Fibroblast of mammary gland (primary cell): ENCODE results near the gene GPR150.

Source experiments
- DNase-seq: peaks from one replicate; pipeline ENCODE4 v3.0.0-alpha.2; 2010; ENCODE audit warnings: low read depth
- H3K4me3 ChIP-seq: 2 replicates; pipeline ENCODE4 v1.5.1; 2011; ENCODE audit warnings: low read depth, mild to moderate bottlenecking, low read length, moderate library complexity; ENCODE audit not compliant: control insufficient read depth
- CTCF ChIP-seq: conservative IDR thresholded peaks from 2 replicates; pipeline ENCODE4 v1.5.1; 2011; ENCODE audit warnings: low read depth, low read length, inconsistent platforms; ENCODE audit not compliant: control insufficient read depth, insufficient read depth

GPR150 gene

GRCh38 chr5:95620870-95621838 is 1.3 kb downstream of the GPR150 start:
- H3K4me3 ChIP-seq = peak overlapping the region; percentile 21
- TF ChIP-seq CTCF = no peak
- no peak for DNase-seq

- no peak for TF ChIP-seq CTCF
- DNase-seq = no peak
- no peak overlapping the region for H3K4me3 ChIP-seq
These were observed 2.1 kb downstream of the GPR150 start for GRCh38 chr5:95621839-95622629.

GRCh38 chr5:95623706-95624105 is 3.8 kb downstream of the GPR150 start:
- H3K4me3 ChIP-seq = no peak overlapping the region
- no peak for TF ChIP-seq CTCF

GRCh38 chr5:95624368-95624767 is 4.5 kb downstream of the GPR150 start:
- TF ChIP-seq CTCF = no peak
- DNase-seq = no peak
- no peak overlapping the region for H3K4me3 ChIP-seq

More at GRCh38 chr5:95623706-95624105, 3.8 kb downstream of the GPR150 start:
- no peak for DNase-seq

GRCh38 chr5:95626701-95627100 is 6.8 kb downstream of the GPR150 start:
- no peak for DNase-seq
- no peak overlapping the region for H3K4me3 ChIP-seq
- no peak for TF ChIP-seq CTCF

- TF ChIP-seq CTCF = no peak
- DNase-seq = no peak
- H3K4me3 ChIP-seq = no peak overlapping the region
These were observed 8.3 kb downstream of the GPR150 start for GRCh38 chr5:95627971-95628810.
